Heart left ventricle (tissue), 16 donors: ENCODE measurements around the gene DNER. TPM values are rescaled to one million over a fixed set of nuclear protein-coding genes. Genes with fewer than 3 reads are reported as not detected.

Experiments used
- ATAC-seq, 4 donors: fragments of 200-7000 bp; cut with Tn5 transposase; one replicate each; pipeline ENCODE4 v1.9.1; 2020 to 2022; ENCODE audit warnings: moderate library complexity in 4 of 4, mild to moderate bottlenecking in 3 of 4, moderate number of reproducible peaks in 1 of 4
- DNase-seq, 5 donors: peaks; one replicate each; pipeline ENCODE4 v3.0.0-alpha.2; 2020
- H3K27ac ChIP-seq, 12 donors: fragments of 200-600 bp; sonication (generic) in 4 of 12; one replicate each; pipeline versions ENCODE4 v1.5.0 to v1.8.0; 2016 to 2022; ENCODE audit warnings: mild to moderate bottlenecking in 2 of 12
- H3K27me3 ChIP-seq, 9 donors: fragments of 200-600 bp; sonication (generic) in 2 of 9; one replicate each; pipeline versions ENCODE4 v1.5.1 to v1.8.0; 2016 to 2022; ENCODE audit warnings: mild to moderate bottlenecking in 3 of 9
- H3K36me3 ChIP-seq, 9 donors: fragments of 200-600 bp; sonication (generic) in 2 of 9; one replicate each; pipeline versions ENCODE4 v1.5.0 to v1.8.0; 2018 to 2022; ENCODE audit warnings: mild to moderate bottlenecking in 2 of 9
- H3K4me1 ChIP-seq, 12 donors: fragments of 200-600 bp; sonication (generic) in 4 of 12; one replicate each; pipeline versions ENCODE4 v1.5.0 to v1.8.0; 2016 to 2022; ENCODE audit warnings: mild to moderate bottlenecking in 3 of 12
- H3K4me3 ChIP-seq, 12 donors: fragments of 200-600 bp; sonication (generic) in 4 of 12; one replicate each; pipeline versions ENCODE4 v1.5.0 to v1.8.0; 2017 to 2022; ENCODE audit warnings: mild to moderate bottlenecking in 9 of 12, moderate library complexity in 4 of 12
- H3K9me3 ChIP-seq, 12 donors: fragments of 200-600 bp; sonication (generic) in 4 of 12; one replicate each; pipeline versions ENCODE4 v1.5.0 to v1.8.0; 2016 to 2022; ENCODE audit warnings: mild to moderate bottlenecking in 1 of 12
- POLR2A ChIP-seq, 2 donors: fragments of 450-650 bp; IDR thresholded peaks; one replicate each; pipeline ENCODE4 v1.6.1; 2017; ENCODE audit warnings: antibody characterized with exemption in 2 of 2, mild to moderate bottlenecking in 2 of 2, moderate library complexity in 2 of 2
- WGBS, 4 donors: extraction: QIAGEN DNeasy Blood & Tissue Kit in 2 of 4; methylation state at CpG; one replicate each; pipeline versions ENCODE4 v1.1.5 to v1.1.7; 2013 to 2018; 5-methylcytosine and 5-hydroxymethylcytosine counted together
- intact Hi-C, 10 donors: fragments of 100-400 bp; cut with DNase I; formaldehyde crosslinking; loops; one replicate each; pipeline versions ENCODE4 v1.11.1 to v1.14.2; 2022
- polyA plus RNA-seq, 2 donors: library from polyadenylated mRNA; stranded (reverse); fragments of 200-250 nt; gene quantifications; one replicate each; pipeline ENCODE4 v1.2.3, GENCODE V29; 2013
- total RNA-seq, 9 donors: library from RNA; depleted of rRNA in 2 of 9; stranded (reverse); fragments of >200 nt in 2 of 9; fragmentation: NEBNext Ultra II Directional in 3 of 9; extraction: Animal tissue kit (Norgen Biotek cat#: 25700) in 3 of 9; gene quantifications; one replicate each; pipeline versions ENCODE4 v1.1.0 to v1.2.4, GENCODE V29; 2016 to 2023
- TF ChIP-seq, protein P1 (sequence below), 12 donors: fragments of 200-600 bp; sonication (generic) in 4 of 12; IDR thresholded peaks; one replicate each; pipeline versions ENCODE4 v1.5.0 to v1.8.0; 2018 to 2022; ENCODE audit warnings: antibody characterized with exemption in 12 of 12, mild to moderate bottlenecking in 5 of 12
- donor health status: ischemic (EF 13 %, LVEDD 7.1; RV severe dilation, severe dysfunction).
- donor health status: healthy with polysubstance abuse.
- donor health status: DM: no; HTN: yes; CAD: no.
- donor health status: DM: no; HTN: no; CAD: no.
- donor health status: ischemic (EF 25% LVEDD 6.9; RV normal size, moderate dysfunction).
- donor health status: ischemic (EF 25% LVEDD 5.7; RV mildly dilated, moderate dysfunction).
- donor health status: healthy.
- donor health status: DM: yes; HTN: yes; CAD: no.
- donor health status: ischemic (EF 35%, LVEDD 5.7; RV mildly dilated, moderate dysfunction).
- donor health status: nonischemic (EF 11% LVEDD 7.7; RV severe dilation, severe dysfunction).
- donor health status: DM: yes; HTN: yes; CAD: no.
- donor health status: PGD.
- donor health status: ischemic (EF 29% LVEDD 5.4; RV normal size, mild dysfunction).
- donor health status: nonischemic (EF 23%, LVEDD 6.1; RV moderate dilation, normal function).

DNER gene
- total and polyA plus RNA-seq, 11 donors, result 0.19 to 3.3 (median 0.82) TPM

DNA sequence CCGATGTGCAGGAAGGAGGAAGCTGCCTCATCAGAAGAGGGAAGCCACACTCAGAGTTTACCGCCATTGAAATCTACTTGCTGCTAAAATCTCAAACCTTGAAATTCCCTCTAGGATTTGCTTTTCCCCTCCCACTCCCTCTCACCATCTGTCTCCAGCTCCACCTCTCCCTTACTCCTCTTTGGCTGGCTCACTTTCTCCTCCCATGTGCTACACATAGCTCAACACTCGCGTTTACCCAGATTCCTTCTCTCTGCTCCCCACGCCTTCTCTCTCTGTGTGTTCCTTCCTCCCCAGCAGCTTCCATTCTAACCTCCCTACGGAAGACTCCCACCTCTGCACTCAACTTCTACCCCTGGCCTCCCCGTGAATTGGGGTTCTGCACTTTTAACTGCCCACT, 143.1 kb downstream of the DNER start:
- no peak for TF ChIP-seq POLR2A (IDR thresholded peaks at IDR 0.05)
- TF ChIP-seq, protein P1, sequence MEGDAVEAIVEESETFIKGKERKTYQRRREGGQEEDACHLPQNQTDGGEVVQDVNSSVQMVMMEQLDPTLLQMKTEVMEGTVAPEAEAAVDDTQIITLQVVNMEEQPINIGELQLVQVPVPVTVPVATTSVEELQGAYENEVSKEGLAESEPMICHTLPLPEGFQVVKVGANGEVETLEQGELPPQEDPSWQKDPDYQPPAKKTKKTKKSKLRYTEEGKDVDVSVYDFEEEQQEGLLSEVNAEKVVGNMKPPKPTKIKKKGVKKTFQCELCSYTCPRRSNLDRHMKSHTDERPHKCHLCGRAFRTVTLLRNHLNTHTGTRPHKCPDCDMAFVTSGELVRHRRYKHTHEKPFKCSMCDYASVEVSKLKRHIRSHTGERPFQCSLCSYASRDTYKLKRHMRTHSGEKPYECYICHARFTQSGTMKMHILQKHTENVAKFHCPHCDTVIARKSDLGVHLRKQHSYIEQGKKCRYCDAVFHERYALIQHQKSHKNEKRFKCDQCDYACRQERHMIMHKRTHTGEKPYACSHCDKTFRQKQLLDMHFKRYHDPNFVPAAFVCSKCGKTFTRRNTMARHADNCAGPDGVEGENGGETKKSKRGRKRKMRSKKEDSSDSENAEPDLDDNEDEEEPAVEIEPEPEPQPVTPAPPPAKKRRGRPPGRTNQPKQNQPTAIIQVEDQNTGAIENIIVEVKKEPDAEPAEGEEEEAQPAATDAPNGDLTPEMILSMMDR (IDR thresholded peaks at IDR 0.05), result no peak
- intact Hi-C loops, result no loop called here
- no peaks in the 10 kb centered on the region for H3K9me3 ChIP-seq

DNA sequence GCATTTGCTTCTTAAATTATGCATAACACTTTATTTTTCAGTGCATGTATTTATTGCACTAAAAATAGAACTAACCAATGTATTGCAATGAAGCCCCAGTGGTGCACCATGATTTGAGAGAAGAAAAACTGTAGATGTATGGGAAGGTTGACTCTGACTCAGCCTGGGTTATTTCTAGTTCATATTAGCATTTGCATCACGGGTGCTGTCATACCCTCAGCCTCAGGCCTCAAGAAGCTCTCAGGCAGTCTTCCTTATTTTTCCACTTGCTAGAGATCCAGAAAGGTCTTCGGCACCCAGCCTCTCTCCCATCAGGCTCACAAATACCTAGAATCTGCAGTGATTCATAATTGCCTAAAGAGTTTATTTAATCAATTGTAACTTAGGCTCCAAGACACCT, 148.0 kb downstream of the DNER start:
- no peak overlapping the region for H3K27ac ChIP-seq
- intact Hi-C loops, result no loop called here
- DNase-seq (no peak), ATAC-seq (no peak)
- TF ChIP-seq, protein P1 (IDR thresholded peaks at IDR 0.05), result no peak
- TF ChIP-seq POLR2A (IDR thresholded peaks at IDR 0.05), result no peak
- H3K36me3 ChIP-seq, result no peaks in the 10 kb centered on the region
- no peaks in the 10 kb centered on the region for H3K9me3 ChIP-seq
- WGBS, 4 donors, result 81 to 91% (median 89%) methylated on average over 2 of the region's 2 CpGs
- H3K27me3 ChIP-seq, result no peaks in the 10 kb centered on the region
- H3K4me3 ChIP-seq, result no peak overlapping the region
- no peaks in the 10 kb centered on the region for H3K4me1 ChIP-seq

More for the DNA sequence above, 143.1 kb downstream of the DNER start:
- 62 to 75% (median 72%) methylated on average over 7 of the region's 7 CpGs for WGBS, 4 donors
- DNase-seq (no peak), ATAC-seq (peak in 3 of 4 donors; percentile 49 to 74 (median 69))
- peaks cover 0 to 17% (median 0%) of the 10 kb centered on the region in 12 donors for H3K4me1 ChIP-seq
- peaks cover 0 to 14% (median 0%) of the 10 kb centered on the region in 9 donors for H3K27me3 ChIP-seq
- H3K27ac ChIP-seq, result peak overlapping the region in 2 of 12 donors; percentile 12 to 26
- H3K4me3 ChIP-seq, result no peak overlapping the region
- no peaks in the 10 kb centered on the region for H3K36me3 ChIP-seq

DNA sequence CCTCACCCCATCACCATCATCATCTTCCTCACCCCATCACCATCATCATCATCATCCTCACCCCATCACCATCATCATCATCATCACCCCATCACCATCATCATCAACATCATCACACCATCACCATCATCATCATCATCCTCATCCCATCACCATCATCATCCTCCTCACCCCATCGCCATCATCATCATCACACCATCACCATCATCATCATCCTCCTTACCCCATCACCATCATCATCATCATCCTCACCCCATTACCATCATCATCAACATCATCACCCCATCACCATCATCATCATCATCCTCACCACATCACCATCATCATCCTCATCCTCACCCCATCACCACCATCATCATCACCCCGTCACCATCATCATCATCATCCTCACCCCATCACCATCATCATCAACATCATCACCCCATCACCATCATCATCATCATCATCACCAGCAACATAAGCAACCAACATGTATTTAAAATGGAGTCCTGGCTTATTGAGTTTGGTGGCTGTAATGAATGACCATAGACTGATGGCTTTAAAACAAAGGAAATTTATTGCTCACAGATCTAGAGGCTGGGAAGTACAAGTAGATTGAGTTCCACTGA, 150.0 kb downstream of the DNER start:
- ATAC-seq, result no peak

DNA sequence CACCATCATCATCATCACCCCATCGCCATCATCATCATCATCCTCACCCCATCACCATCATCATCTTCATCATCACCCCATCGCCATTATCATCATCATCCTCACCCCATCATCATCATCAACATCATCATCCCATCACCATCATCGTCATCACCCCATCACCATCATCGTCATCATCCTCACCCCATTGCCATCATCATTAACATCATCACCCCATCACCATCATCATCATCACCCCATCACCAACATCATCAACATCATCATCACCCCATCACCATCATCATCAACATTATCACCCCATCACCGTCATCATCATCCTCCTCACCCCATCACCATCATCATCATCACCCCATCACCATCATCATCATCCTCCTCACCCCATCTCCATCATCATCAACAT, 151.0 kb downstream of the DNER start:
- TF ChIP-seq POLR2A (IDR thresholded peaks at IDR 0.05), result no peak
- TF ChIP-seq, protein P1 (IDR thresholded peaks at IDR 0.05), result no peak
- no peak for ATAC-seq
- WGBS, 4 donors, result 77 to 84% (median 81%) methylated on average over 5 of the region's 5 CpGs
- intact Hi-C loops, result no loop called here
- DNase-seq, result no peak
- Histone ChIP-seq H3K4me1 (no peaks in the 10 kb centered on the region), H3K27ac (no peak overlapping the region), H3K9me3 (no peaks in the 10 kb centered on the region), H3K4me3 (no peak overlapping the region), H3K27me3 (no peaks in the 10 kb centered on the region), H3K36me3 (no peaks in the 10 kb centered on the region)

More for the DNA sequence above, 150.0 kb downstream of the DNER start:
- Histone ChIP-seq H3K4me1 (no peaks in the 10 kb centered on the region), H3K27ac (no peak overlapping the region), H3K4me3 (no peak overlapping the region), H3K27me3 (no peaks in the 10 kb centered on the region), H3K9me3 (no peaks in the 10 kb centered on the region), H3K36me3 (no peaks in the 10 kb centered on the region)
- intact Hi-C loops, result no loop called here
- 69 to 79% (median 77%) methylated on average over 2 of the region's 2 CpGs for WGBS, 4 donors
- no peak for TF ChIP-seq POLR2A (IDR thresholded peaks at IDR 0.05)
- TF ChIP-seq, protein P1 (IDR thresholded peaks at IDR 0.05), result no peak
- DNase-seq, result no peak
